ENCODE measurements around the gene RPS10.

RPS10 gene

DNA sequence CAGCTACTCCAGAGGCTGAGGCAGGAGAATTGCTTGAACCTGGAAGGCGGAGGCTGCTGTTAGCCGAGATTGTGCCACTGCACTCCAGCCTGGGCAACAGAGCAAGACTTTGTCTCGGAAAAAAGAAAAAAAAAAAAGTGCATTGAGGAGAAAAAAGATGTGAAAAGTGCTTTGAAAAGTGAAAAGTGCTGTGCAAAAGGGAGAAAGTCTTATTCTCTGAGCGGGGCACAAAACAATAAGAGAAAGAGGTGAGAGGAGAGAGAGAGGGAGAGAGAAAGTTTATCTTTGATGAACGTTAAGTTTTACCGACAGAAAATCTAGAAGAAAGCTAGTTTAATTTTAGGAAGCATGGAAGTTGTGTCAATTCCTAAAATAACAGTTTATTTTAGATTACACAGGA lies 36.1 kb upstream of the RPS10 start:
- no peak overlapping the region for H3K4me3 ChIP-seq (ENCODE audit: low read depth, low read length)
- DNase-seq (ENCODE audit: low read depth): no peak
- TF ChIP-seq CTCF (IDR thresholded peaks at IDR 0.05; ENCODE audit: insufficient read depth, low read depth, low read length, missing control alignments): no peak

- no peak overlapping the region for H3K4me3 ChIP-seq (ENCODE audit: low read depth, low read length)
- no peak for DNase-seq (ENCODE audit: low read depth)
- no peak for TF ChIP-seq CTCF (IDR thresholded peaks at IDR 0.05; ENCODE audit: insufficient read depth, low read depth, low read length, missing control alignments)
Measured at GRCh38 chr6:34460796-34461507, 35.1 kb upstream of the RPS10 start.

- no peak overlapping the region for H3K4me3 ChIP-seq (ENCODE audit: low read depth, low read length)
- DNase-seq (ENCODE audit: low read depth): peak; percentile 78
Measured at GRCh38 chr6:34459899-34460593, 34.2 kb upstream of the RPS10 start.

GRCh38 chr6:34457742-34458735 lies 32.2 kb upstream of the RPS10 start:
- no peak for TF ChIP-seq CTCF (IDR thresholded peaks at IDR 0.05; ENCODE audit: insufficient read depth, low read depth, low read length, missing control alignments)
- no peak overlapping the region for H3K4me3 ChIP-seq (ENCODE audit: low read depth, low read length)
- no peak for DNase-seq (ENCODE audit: low read depth)

More at GRCh38 chr6:34459899-34460593, 34.2 kb upstream of the RPS10 start:
- TF ChIP-seq CTCF (IDR thresholded peaks at IDR 0.05; ENCODE audit: insufficient read depth, low read depth, low read length, missing control alignments): peak; percentile 89

GRCh38 chr6:34457382-34457741 lies 31.5 kb upstream of the RPS10 start:
- DNase-seq (ENCODE audit: low read depth): no peak
- H3K4me3 ChIP-seq (ENCODE audit: low read depth, low read length): no peak overlapping the region
- no peak for TF ChIP-seq CTCF (IDR thresholded peaks at IDR 0.05; ENCODE audit: insufficient read depth, low read depth, low read length, missing control alignments)

DNA sequence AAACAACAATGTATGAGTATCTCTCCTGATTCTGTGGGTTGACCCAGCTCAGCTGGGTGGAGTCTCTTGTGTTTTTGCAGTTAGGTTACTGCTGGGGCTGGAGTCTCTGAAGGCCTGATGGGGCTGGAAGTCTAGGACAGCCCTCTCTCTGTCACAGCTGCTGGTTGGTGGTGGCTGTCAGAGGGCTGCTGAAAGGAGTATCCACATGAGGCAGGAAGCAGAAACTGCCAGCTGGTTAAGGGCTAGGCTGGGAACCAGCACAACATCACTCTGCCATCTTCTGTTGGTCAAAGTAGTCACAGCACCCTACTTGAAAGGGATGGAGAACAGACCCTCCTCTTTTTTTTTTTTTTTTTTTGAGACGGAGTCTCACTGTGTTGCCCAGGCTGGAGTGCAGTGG lies 30.0 kb upstream of the RPS10 start:
- no peak for TF ChIP-seq CTCF (IDR thresholded peaks at IDR 0.05; ENCODE audit: insufficient read depth, low read depth, low read length, missing control alignments)
- DNase-seq (ENCODE audit: low read depth): peak; percentile 30
- no peak overlapping the region for H3K4me3 ChIP-seq (ENCODE audit: low read depth, low read length)

All from GM12865 (cell line).